ENCODE measurements around the gene METTL1.

The METTL1 gene

GRCh38 chr12:57736741-57737466, 35.0 kb downstream of the METTL1 start:
- no peak overlapping the region for H3K9ac ChIP-seq (ENCODE audit: low read length)
- peaks cover 93% of the 10 kb centered on the region for H3K27me3 ChIP-seq (ENCODE audit: control insufficient read depth, insufficient read depth, low read length)
- no peaks in the 10 kb centered on the region for H3K36me3 ChIP-seq (ENCODE audit: control insufficient read depth, insufficient read depth, low read length)
- no peak overlapping the region for H3K4me3 ChIP-seq (ENCODE audit: low read length)
- no peaks in the 10 kb centered on the region for H3K9me3 ChIP-seq (ENCODE audit: control insufficient read depth, low read length)
- peaks cover 15% of the 10 kb centered on the region for H3K4me1 ChIP-seq (ENCODE audit: control insufficient read depth, insufficient read depth, low read length)

GRCh38 chr12:57735952-57736740, 35.8 kb downstream of the METTL1 start:
- H3K9ac ChIP-seq (ENCODE audit: low read length): no peak overlapping the region
- peaks cover 15% of the 10 kb centered on the region for H3K4me1 ChIP-seq (ENCODE audit: control insufficient read depth, insufficient read depth, low read length)
- no peaks in the 10 kb centered on the region for H3K36me3 ChIP-seq (ENCODE audit: control insufficient read depth, insufficient read depth, low read length)
- H3K9me3 ChIP-seq (ENCODE audit: control insufficient read depth, low read length): no peaks in the 10 kb centered on the region
- peaks cover 93% of the 10 kb centered on the region for H3K27me3 ChIP-seq (ENCODE audit: control insufficient read depth, insufficient read depth, low read length)
- no peak overlapping the region for H3K4me3 ChIP-seq (ENCODE audit: low read length)

DNA sequence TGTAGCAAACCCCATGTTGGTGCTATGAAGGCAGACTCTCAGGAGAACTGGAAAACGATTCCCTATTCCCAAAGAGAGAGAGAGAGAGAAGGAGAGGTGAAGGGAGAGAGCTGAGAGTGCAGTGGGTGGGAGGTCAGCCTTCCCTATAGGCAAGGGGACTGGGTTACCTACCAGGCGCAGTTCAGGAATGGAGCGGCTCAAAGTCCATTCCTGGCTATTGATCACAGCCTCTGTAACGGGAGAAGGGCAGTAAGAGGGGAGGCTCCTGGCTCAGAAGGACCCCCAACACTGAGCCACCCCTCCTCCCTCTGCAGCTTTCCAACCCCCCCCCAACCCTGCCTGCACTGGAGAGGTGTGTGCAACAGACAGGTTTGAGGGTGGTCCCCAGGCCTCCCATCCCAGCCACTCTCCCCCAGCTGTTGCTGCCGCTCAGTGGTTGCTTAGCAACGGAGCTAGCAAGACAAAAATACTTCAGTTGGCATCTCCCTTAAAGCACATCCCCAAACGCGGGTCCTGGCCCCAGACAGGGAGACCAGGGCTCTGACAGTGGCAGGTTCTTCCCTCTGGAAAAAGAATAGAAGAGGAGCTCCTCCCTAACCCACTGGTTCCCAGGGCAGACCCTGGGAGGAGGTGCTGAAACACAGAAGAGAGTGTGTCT, 36.6 kb downstream of the METTL1 start:
- Histone ChIP-seq H3K9me3 (ENCODE audit: control insufficient read depth, low read length) (no peaks in the 10 kb centered on the region), H3K4me3 (ENCODE audit: low read length) (no peak overlapping the region), H3K36me3 (ENCODE audit: control insufficient read depth, insufficient read depth, low read length) (no peaks in the 10 kb centered on the region), H3K27me3 (ENCODE audit: control insufficient read depth, insufficient read depth, low read length) (peaks cover 84% of the 10 kb centered on the region), H3K9ac (ENCODE audit: low read length) (no peak overlapping the region), H3K4me1 (ENCODE audit: control insufficient read depth, insufficient read depth, low read length) (peaks cover 15% of the 10 kb centered on the region)

GRCh38 chr12:57734591-57734990, 37.3 kb downstream of the METTL1 start:
- Histone ChIP-seq H3K36me3 (ENCODE audit: control insufficient read depth, insufficient read depth, low read length) (no peaks in the 10 kb centered on the region), H3K27me3 (ENCODE audit: control insufficient read depth, insufficient read depth, low read length) (peaks cover 77% of the 10 kb centered on the region), H3K9ac (ENCODE audit: low read length) (no peak overlapping the region), H3K9me3 (ENCODE audit: control insufficient read depth, low read length) (no peaks in the 10 kb centered on the region), H3K4me3 (ENCODE audit: low read length) (no peak overlapping the region), H3K4me1 (ENCODE audit: control insufficient read depth, insufficient read depth, low read length) (peaks cover 15% of the 10 kb centered on the region)

DNA sequence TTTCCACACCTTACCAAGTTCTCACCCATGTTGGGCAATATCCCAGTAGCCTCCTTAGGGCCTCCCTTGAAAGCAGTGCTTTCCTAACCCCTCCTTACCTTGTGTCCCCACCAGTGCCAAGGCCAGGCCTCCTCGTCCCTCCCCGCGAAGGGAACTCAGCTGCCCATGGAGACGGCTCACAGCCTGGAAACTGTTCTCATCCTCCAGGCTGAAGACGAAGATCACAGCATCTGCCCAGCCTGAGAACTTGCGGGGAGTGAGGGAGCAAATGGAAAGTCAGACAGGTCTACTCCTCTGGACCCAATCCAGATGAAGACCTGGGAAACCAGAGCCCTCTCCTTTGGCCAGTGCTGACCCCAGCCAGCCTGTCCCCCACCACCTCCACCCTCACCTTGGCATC, 38.0 kb downstream of the METTL1 start:
- Histone ChIP-seq H3K4me1 (ENCODE audit: control insufficient read depth, insufficient read depth, low read length) (peaks cover 15% of the 10 kb centered on the region), H3K4me3 (ENCODE audit: low read length) (no peak overlapping the region), H3K36me3 (ENCODE audit: control insufficient read depth, insufficient read depth, low read length) (no peaks in the 10 kb centered on the region), H3K27me3 (ENCODE audit: control insufficient read depth, insufficient read depth, low read length) (peaks cover 70% of the 10 kb centered on the region), H3K9me3 (ENCODE audit: control insufficient read depth, low read length) (no peaks in the 10 kb centered on the region), H3K9ac (ENCODE audit: low read length) (no peak overlapping the region)

DNA sequence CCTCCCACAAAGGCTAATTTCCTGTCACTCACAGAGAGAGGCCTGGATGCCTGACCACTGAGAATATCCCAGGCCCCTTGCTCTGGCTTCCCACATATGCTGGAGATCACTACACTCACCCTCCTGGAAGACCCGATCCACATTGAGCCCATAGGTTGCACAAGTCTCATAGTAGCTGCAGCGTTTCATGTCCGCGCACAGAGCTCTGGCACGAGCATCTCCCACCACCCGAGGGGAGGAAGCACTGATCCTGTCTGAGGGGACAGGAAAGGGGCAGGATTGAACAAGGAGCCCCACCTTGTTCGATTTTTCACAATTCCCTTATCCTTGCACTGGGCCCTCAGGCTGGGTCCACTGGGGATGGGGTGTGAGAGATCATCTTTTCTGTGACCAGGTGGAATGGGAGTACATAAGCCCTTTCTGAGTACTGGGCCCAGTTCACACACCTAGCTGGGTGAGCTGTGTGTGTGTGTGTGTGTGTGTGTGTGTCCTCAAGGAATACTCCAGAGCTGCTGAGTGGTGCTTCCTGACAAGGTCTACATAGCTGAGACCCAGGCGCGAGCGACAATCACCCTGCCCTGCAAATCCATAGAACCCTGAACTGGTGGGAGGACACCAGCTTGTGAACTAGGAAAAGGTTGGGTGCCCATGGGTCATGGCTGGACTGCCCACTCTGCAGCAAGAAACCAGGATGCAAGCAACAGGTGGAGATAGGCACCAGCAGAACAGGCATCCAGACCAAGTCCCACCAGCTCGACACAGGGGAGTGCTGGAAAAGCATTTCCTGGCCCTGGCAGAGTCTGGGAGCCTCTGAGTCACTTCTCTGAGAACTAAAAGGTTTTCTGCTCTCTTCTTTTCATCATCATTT, 38.9 kb downstream of the METTL1 start:
- no peak overlapping the region for H3K9ac ChIP-seq (ENCODE audit: low read length)
- H3K4me1 ChIP-seq (ENCODE audit: control insufficient read depth, insufficient read depth, low read length): peaks cover 15% of the 10 kb centered on the region
- H3K4me3 ChIP-seq (ENCODE audit: low read length): no peak overlapping the region
- peaks cover 67% of the 10 kb centered on the region for H3K27me3 ChIP-seq (ENCODE audit: control insufficient read depth, insufficient read depth, low read length)
- H3K9me3 ChIP-seq (ENCODE audit: control insufficient read depth, low read length): no peaks in the 10 kb centered on the region
- H3K36me3 ChIP-seq (ENCODE audit: control insufficient read depth, insufficient read depth, low read length): no peaks in the 10 kb centered on the region

DNA sequence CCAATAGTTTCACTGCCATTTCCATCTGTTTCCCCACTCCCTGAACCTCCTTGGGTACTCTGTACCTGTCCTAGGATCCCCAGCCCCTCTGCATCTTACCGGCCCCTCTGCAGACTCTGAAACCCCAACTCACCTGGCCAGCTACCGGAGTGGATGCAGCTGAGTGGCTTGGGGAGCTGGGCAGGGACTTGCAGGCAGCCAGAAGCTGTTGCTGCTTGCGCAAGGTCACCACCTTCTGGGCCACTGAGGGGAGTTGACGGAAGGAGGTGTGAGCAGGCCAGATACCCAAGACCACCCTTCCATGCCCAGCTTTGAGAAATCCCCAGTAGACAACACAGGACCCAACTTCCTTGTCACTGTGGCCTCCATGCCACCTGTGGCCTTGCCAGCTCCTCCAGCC, 39.6 kb downstream of the METTL1 start:
- Histone ChIP-seq H3K36me3 (ENCODE audit: control insufficient read depth, insufficient read depth, low read length) (no peaks in the 10 kb centered on the region), H3K9ac (ENCODE audit: low read length) (no peak overlapping the region), H3K4me3 (ENCODE audit: low read length) (no peak overlapping the region), H3K9me3 (ENCODE audit: control insufficient read depth, low read length) (no peaks in the 10 kb centered on the region), H3K4me1 (ENCODE audit: control insufficient read depth, insufficient read depth, low read length) (peaks cover 15% of the 10 kb centered on the region), H3K27me3 (ENCODE audit: control insufficient read depth, insufficient read depth, low read length) (peaks cover 67% of the 10 kb centered on the region)

GRCh38 chr12:57731411-57732080, 40.4 kb downstream of the METTL1 start:
- no peaks in the 10 kb centered on the region for H3K9me3 ChIP-seq (ENCODE audit: control insufficient read depth, low read length)
- peaks cover 16% of the 10 kb centered on the region for H3K4me1 ChIP-seq (ENCODE audit: control insufficient read depth, insufficient read depth, low read length)
- H3K36me3 ChIP-seq (ENCODE audit: control insufficient read depth, insufficient read depth, low read length): no peaks in the 10 kb centered on the region
- H3K9ac ChIP-seq (ENCODE audit: low read length): no peak overlapping the region
- H3K27me3 ChIP-seq (ENCODE audit: control insufficient read depth, insufficient read depth, low read length): peaks cover 66% of the 10 kb centered on the region
- no peak overlapping the region for H3K4me3 ChIP-seq (ENCODE audit: low read length)

- Histone ChIP-seq H3K9me3 (ENCODE audit: control insufficient read depth, low read length) (no peaks in the 10 kb centered on the region), H3K4me3 (ENCODE audit: low read length) (no peak overlapping the region), H3K27me3 (ENCODE audit: control insufficient read depth, insufficient read depth, low read length) (peaks cover 59% of the 10 kb centered on the region), H3K9ac (ENCODE audit: low read length) (no peak overlapping the region), H3K4me1 (ENCODE audit: control insufficient read depth, insufficient read depth, low read length) (peaks cover 21% of the 10 kb centered on the region), H3K36me3 (ENCODE audit: control insufficient read depth, insufficient read depth, low read length) (no peaks in the 10 kb centered on the region)
These were observed 41.4 kb downstream of the METTL1 start for GRCh38 chr12:57730336-57731067.

- no peak overlapping the region for H3K4me3 ChIP-seq (ENCODE audit: low read length)
- peaks cover 52% of the 10 kb centered on the region for H3K27me3 ChIP-seq (ENCODE audit: control insufficient read depth, insufficient read depth, low read length)
- no peak overlapping the region for H3K9ac ChIP-seq (ENCODE audit: low read length)
- peaks cover 13% of the 10 kb centered on the region for H3K4me1 ChIP-seq (ENCODE audit: control insufficient read depth, insufficient read depth, low read length)
- H3K36me3 ChIP-seq (ENCODE audit: control insufficient read depth, insufficient read depth, low read length): no peaks in the 10 kb centered on the region
- no peaks in the 10 kb centered on the region for H3K9me3 ChIP-seq (ENCODE audit: control insufficient read depth, low read length)
These were observed 42.5 kb downstream of the METTL1 start for GRCh38 chr12:57729321-57729844.
